Renal pelvis (tissue), 4 donors: ENCODE data around the gene QSER1. TPM values are rescaled to one million over a fixed set of nuclear protein-coding genes. Genes with fewer than 3 reads are reported as not detected.
"Not testable (repeated sequence)": the region's sequence is repeated elsewhere in the genome, so short reads cannot be mapped to it uniquely, and the experiment has no call there.

Experiments
- DNase-seq: peaks from one replicate; pipeline ENCODE4 v3.0.0-alpha.2; 2013
- polyA plus RNA-seq, 3 donors: library from polyadenylated mRNA; unstranded; fragments of 120-200 nt; gene quantifications; one replicate each; pipeline ENCODE4 v1.2.1, GENCODE V29; 2013; ENCODE audit not compliant: insufficient read length in 3 of 3

The QSER1 gene
- polyA plus RNA-seq, 3 donors = 38.6 to 40.5 (median 38.7) TPM

DNA sequence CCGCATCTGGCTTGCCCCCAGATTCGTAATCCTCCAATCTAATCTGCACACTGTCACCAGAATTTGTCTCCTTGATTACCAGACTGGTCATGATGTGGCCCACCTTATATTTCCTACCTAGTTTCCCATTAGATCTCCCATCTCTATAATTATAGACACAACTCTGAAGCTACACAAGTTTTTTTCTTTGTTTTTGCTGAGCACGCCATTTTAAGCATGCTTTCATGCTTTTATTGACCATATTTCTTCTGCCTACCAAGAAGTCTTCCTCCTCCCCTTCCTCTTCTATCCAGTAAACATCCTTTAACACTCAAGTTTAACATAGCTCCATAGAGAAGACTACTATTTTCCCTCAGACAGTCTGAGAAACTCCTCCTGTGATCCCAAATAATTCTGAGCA is 98.8 kb downstream of the QSER1 start:
- DNase-seq = no peak

DNA sequence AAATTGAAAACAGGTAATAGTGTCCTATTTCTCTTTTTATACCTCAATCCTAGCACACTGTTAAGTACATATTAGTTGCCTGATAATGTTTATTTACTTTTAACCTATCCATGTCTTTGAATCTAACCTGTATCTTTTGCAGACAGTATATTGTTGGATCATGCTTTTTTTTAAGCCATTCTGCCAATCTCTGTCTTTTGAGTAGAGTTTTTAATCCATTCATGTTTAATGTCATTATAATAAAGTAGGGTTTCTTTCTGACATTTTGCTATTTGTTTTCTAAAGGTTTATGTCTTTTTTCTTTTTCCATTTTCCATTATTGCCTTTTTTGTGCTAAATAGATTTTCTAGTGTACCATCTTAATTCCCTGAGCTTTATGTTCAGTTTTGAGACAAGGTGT is 99.3 kb downstream of the QSER1 start:
- DNase-seq = no peak

DNA sequence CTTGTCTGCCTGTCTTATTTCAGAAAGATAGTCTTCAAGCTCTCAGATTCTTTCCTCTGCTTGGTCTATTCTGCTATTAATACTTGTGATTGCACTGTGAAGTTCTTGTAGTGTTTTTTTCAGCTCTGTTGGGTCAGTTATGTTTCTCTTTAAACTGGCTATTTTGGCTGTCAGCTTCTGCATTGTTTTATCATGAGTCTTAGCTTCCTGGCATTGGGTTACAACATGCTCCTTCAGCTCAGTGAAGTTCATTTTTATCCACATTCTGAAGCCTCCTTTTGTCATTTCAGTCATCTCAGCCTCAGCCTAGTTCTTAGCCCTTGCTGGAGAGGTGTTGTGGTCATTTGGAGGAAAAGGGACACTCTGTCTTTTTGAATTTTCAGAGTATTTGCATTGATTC is 107.6 kb downstream of the QSER1 start:
- no peak for DNase-seq

DNA sequence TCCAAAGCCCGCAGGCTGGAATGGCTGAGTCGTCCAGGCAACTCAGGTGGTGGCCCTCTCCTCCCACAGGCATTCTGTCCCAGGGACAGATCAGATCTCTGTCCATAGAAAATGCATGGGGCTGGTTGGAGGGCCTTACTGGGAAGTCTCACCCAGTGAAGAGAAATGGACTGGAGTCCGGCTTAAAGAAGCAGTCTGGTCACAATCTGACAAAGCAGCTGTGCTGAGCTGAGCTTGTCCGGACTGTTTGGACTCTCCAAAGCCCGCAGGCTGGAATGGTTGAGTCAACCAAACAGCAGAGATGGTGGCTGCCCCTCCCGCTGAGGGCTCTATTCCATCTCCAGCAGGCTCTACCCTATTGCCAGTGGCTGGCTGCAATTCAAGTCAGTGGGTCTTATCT is 108.7 kb downstream of the QSER1 start:
- DNase-seq = no peak

- no peak for DNase-seq
Measured at GRCh38 chr11:33001751-33002542, 109.3 kb downstream of the QSER1 start.

- no peak for DNase-seq
Measured at GRCh38 chr11:33005175-33005574, 112.6 kb downstream of the QSER1 start.

DNA sequence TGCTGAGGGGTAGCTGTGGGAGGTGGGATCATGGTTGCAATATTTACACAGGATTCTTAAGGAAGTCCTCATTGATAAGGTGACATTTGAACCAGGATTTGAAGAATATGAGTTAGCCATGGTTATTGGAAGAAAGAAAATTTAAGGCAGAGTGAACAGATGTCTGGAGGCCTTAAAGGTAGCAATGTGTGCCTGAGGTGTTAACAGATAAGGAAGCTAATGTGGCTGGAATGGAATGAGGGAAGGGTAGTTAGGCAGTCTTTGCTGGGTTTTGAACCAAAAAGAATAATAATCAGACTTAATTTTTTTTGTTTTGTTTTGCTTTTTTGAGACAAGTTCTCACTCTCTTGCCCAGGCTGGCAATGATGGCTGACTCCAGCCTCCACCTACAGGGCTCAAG is 113.4 kb downstream of the QSER1 start:
- no peak for DNase-seq

DNA sequence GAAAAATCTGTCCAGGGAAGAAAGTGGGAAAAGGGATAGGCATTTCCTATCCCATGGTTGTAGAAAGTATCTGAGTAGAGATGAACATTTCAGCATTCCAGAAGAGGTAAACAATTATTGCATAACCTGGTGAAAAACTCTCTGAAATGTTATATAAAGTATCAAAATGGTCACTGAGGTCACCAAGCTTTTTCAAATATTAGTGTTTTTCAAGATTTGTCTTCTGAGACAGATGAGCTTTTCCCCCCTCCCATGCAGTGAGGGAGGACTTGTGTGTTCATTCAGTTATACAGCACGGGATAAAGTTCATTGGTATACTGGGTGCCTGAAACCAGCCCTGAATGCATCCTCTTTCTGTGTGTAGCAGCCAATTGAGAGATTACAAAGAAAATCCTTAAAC is 121.1 kb downstream of the QSER1 start:
- no peak for DNase-seq

GRCh38 chr11:33015621-33016551 is 123.3 kb downstream of the QSER1 start, which contains the start of gene DEPDC7:
Gene DEPDC7 (plus strand): TSS chr11:33015878. CDS start chr11:33015956, 78 bp downstream.
- peak; percentile 91 for DNase-seq

- no peak for DNase-seq
Measured at GRCh38 chr11:33016654-33017053, 124.0 kb downstream of the QSER1 start.

DNA sequence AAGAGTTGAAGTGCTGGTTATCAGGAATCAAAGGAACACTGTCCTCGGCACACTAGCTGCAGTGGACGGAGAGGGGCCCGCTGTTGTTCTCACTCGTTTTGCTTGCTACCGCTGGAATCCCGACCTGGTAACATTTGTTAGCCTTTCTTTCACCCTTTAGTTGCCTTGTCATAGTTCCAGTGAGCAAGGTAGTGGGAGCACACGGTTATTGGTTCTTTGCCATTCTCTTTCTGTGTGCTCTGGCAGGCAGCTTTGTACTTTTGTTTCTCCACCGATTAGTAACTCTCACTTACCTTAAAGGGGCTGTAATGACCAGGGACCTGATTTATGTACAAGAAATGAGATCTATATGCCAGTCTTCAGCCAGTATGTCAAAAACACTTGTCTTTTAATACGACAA is 124.9 kb downstream of the QSER1 start:
- DNase-seq = no peak

DNA sequence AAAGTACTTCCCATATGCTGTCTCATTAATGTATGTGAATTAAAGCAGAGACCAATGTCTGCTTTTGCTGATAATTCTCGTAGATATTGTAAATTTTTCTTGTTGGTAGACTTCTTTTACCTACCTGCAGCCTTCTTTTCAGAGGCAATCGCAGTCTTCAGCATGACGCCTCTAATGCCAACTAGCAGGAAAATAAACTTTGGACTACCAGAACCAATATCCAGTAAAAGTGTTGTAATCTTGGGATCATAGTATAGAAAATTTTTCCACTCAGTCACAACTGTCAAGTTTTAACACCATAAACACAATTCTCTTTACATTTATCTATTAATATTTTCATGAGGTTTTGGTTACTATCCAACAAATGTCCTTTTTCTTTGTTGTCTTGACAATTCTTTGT is 125.4 kb downstream of the QSER1 start:
- DNase-seq = no peak

GRCh38 chr11:33018840-33019239 is 126.2 kb downstream of the QSER1 start:
- DNase-seq = no peak

- DNase-seq = peak; percentile 56
Measured at GRCh38 chr11:33021501-33021900, 128.9 kb downstream of the QSER1 start.

DNA sequence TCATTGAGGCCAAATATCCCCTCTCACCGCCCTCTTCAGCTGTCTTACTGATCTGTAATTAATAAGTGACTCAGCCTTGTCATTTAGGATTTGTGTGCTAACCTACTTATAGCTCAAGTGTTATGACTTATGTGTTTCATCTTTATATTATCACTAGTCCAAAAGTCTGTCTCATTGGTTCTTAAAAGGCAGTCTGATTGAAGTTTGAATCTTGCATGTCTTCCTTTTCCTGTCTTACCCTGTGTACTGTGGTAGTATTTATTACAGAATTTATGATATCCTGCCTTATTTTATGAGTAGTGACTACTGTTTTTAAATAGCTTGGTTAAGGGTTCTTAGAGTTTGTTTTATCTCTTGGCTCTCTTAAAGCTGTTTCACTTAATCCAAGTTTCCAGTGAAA is 129.3 kb downstream of the QSER1 start:
- DNase-seq = no peak

GRCh38 chr11:33025339-33025722 is 132.7 kb downstream of the QSER1 start:
- no peak for DNase-seq

GRCh38 chr11:33027233-33027632 is 134.6 kb downstream of the QSER1 start:
- DNase-seq = no peak

DNA sequence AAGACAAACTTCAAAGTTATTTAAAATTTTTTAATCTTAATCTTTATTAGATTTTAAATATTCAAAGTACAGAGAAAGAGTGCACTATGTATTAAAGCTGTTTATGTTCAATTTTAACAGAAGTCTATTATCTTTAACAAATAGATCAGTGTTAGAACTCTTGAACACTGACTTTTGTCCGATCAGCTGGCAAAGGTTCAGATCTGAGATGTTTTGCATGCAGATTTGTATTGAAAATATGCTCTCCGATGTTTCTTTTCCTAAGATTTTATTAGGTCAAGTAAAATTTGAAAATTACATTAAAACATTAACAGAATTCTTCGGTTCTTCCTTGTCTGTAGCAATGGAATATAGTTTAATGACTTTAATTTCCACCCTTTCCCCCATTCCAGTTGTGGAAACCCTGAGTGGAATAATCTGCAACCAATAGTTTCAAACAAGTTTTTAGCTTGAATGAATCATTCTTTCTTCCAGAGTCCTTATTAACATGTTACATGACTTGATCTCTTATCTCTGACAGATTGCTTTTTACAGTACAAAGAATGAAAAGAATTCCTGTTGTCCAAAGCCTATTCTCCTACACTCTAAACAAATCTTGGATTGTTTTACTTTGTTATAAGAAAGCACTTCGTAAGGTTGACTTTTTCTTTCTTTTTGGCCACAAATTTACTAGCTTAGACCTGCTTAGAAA is 135.4 kb downstream of the QSER1 start:
- DNase-seq = no peak

GRCh38 chr11:33028537-33028914 is 135.9 kb downstream of the QSER1 start:
- no peak for DNase-seq

- DNase-seq = not testable (repeated sequence)
Measured at GRCh38 chr11:33029218-33029617, 136.6 kb downstream of the QSER1 start.
